Smooth muscle cell (in vitro differentiated cells): ENCODE results near the gene RAP1B. TPM values are rescaled to one million over a fixed set of nuclear protein-coding genes. Genes with fewer than 3 reads are reported as not detected.

Source experiments
- DNase-seq: peaks from one replicate; lab custom pipeline; 2025; ENCODE audit not compliant: unreplicated experiment; lab: John Stamatoyannopoulos, UW
- H2AFZ ChIP-seq: fragments of 200-600 bp; sonication (generic); 2 replicates; pipeline ENCODE4 v1.6.0; 2016; ENCODE audit warnings: antibody characterized with exemption, low read depth, mild to moderate bottlenecking
- H3F3A ChIP-seq: fragments of 200-600 bp; sonication (generic); 2 replicates; pipeline ENCODE4 v1.6.0; 2017; ENCODE audit warnings: antibody characterized with exemption, low read depth
- H3K27ac ChIP-seq: fragments of 200-600 bp; sonication (generic); 2 replicates; pipeline ENCODE4 v1.5.1; 2016; ENCODE audit warnings: low read depth, mild to moderate bottlenecking
- H3K27me3 ChIP-seq: fragments of 200-600 bp; sonication (generic); 2 replicates; pipeline ENCODE4 v1.6.1; 2016; ENCODE audit warnings: low read depth, mild to moderate bottlenecking
- H3K36me3 ChIP-seq: fragments of 200-600 bp; sonication (generic); 2 replicates; pipeline ENCODE4 v1.5.1; 2016; ENCODE audit warnings: low read depth
- H3K4me1 ChIP-seq: fragments of 200-600 bp; sonication (generic); 2 replicates; pipeline ENCODE4 v1.5.1; 2016; ENCODE audit warnings: low read depth
- H3K4me2 ChIP-seq: fragments of 200-600 bp; sonication (generic); 2 replicates; pipeline ENCODE4 v1.6.0; 2016; ENCODE audit warnings: mild to moderate bottlenecking
- H3K4me3 ChIP-seq: fragments of 200-600 bp; sonication (generic); 2 replicates; pipeline ENCODE4 v1.5.1; 2016; ENCODE audit warnings: mild to moderate bottlenecking
- H3K79me2 ChIP-seq: fragments of 200-600 bp; sonication (generic); 2 replicates; pipeline ENCODE4 v1.6.0; 2016; ENCODE audit warnings: low read depth, mild to moderate bottlenecking
- H3K9ac ChIP-seq: fragments of 200-600 bp; sonication (generic); 2 replicates; pipeline ENCODE4 v1.6.0; 2016; ENCODE audit warnings: low read depth
- H3K9me3 ChIP-seq: fragments of 200-600 bp; sonication (generic); replicated peaks from 2 replicates; pipeline ENCODE4 v1.5.1; 2016; ENCODE audit warnings: low read depth
- H4K20me1 ChIP-seq: fragments of 200-600 bp; sonication (generic); 2 replicates; pipeline ENCODE4 v1.6.0; 2016; ENCODE audit warnings: low read depth
- WGBS: methylation state at CpG from one replicate; pipeline ENCODE4 v1.1.7; 2016; ENCODE audit warnings: low lambda C conversion rate; 5-methylcytosine and 5-hydroxymethylcytosine counted together
- polyA plus RNA-seq: library from polyadenylated mRNA; unstranded; fragments of >200 nt; fragmentation: Nextera tagmentation; extraction: Ambion mirVana; gene quantifications from 2 replicates; pipeline ENCODE4 v1.2.1, GENCODE V29; 2016
- total RNA-seq: library from RNA; depleted of rRNA; stranded (reverse); fragments of >200 nt; gene quantifications from 2 replicates; pipeline ENCODE4 v1.2.3, GENCODE V29; 2014
- TF ChIP-seq, protein P1 (sequence below): fragments of 200-600 bp; sonication (generic); IDR thresholded peaks from 2 replicates; pipeline ENCODE4 v1.5.1; 2017; ENCODE audit warnings: borderline replicate concordance, mild to moderate bottlenecking, antibody characterized with exemption; ENCODE audit not compliant: insufficient read depth, poor library complexity, severe bottlenecking

Gene RAP1B
- total and polyA plus RNA-seq, 2 experiments from 2014 or later = 236 to 275 TPM

- H3K4me1 ChIP-seq = peaks cover 48% of the 10 kb centered on the region
- peaks cover 80% of the 10 kb centered on the region for H4K20me1 ChIP-seq
- peaks cover 16% of the 10 kb centered on the region for H3F3A ChIP-seq
- no peaks in the 10 kb centered on the region for H3K27me3 ChIP-seq
- peak overlapping the region; percentile 97 for H3K4me2 ChIP-seq
- peak overlapping the region; percentile 12 for H3K27ac ChIP-seq
- TF ChIP-seq, protein P1, sequence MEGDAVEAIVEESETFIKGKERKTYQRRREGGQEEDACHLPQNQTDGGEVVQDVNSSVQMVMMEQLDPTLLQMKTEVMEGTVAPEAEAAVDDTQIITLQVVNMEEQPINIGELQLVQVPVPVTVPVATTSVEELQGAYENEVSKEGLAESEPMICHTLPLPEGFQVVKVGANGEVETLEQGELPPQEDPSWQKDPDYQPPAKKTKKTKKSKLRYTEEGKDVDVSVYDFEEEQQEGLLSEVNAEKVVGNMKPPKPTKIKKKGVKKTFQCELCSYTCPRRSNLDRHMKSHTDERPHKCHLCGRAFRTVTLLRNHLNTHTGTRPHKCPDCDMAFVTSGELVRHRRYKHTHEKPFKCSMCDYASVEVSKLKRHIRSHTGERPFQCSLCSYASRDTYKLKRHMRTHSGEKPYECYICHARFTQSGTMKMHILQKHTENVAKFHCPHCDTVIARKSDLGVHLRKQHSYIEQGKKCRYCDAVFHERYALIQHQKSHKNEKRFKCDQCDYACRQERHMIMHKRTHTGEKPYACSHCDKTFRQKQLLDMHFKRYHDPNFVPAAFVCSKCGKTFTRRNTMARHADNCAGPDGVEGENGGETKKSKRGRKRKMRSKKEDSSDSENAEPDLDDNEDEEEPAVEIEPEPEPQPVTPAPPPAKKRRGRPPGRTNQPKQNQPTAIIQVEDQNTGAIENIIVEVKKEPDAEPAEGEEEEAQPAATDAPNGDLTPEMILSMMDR = no peak
- no peak for DNase-seq
- no peak overlapping the region for H3K9ac ChIP-seq
- H3K4me3 ChIP-seq = peak overlapping the region; percentile 99
- no peaks in the 10 kb centered on the region for H3K36me3 ChIP-seq
- no peaks in the 10 kb centered on the region for H3K9me3 ChIP-seq
- no peak overlapping the region for H2AFZ ChIP-seq
- 89% methylated on average over 5 of the region's 5 CpGs for WGBS
- peaks cover 81% of the 10 kb centered on the region for H3K79me2 ChIP-seq
These were observed 3.5 kb downstream of the RAP1B start for GRCh38 chr12:68614105-68614679.

- peaks cover 22% of the 10 kb centered on the region for H3F3A ChIP-seq
- no peaks in the 10 kb centered on the region for H3K36me3 ChIP-seq
- H2AFZ ChIP-seq = no peak overlapping the region
- H3K27me3 ChIP-seq = no peaks in the 10 kb centered on the region
- no peaks in the 10 kb centered on the region for H3K9me3 ChIP-seq
- H3K4me2 ChIP-seq = peak overlapping the region; percentile 97
- 78% methylated on average over 2 of the region's 2 CpGs for WGBS
- no peak for DNase-seq
- H3K4me1 ChIP-seq = peaks cover 48% of the 10 kb centered on the region
- peak overlapping the region; percentile 99 for H3K4me3 ChIP-seq
- no peak overlapping the region for H3K9ac ChIP-seq
- TF ChIP-seq, protein P1 = no peak
- peaks cover 86% of the 10 kb centered on the region for H3K79me2 ChIP-seq
- peak overlapping the region; percentile 12 for H3K27ac ChIP-seq
- peaks cover 85% of the 10 kb centered on the region for H4K20me1 ChIP-seq
These were observed 4.1 kb downstream of the RAP1B start for GRCh38 chr12:68614769-68615168.

DNA sequence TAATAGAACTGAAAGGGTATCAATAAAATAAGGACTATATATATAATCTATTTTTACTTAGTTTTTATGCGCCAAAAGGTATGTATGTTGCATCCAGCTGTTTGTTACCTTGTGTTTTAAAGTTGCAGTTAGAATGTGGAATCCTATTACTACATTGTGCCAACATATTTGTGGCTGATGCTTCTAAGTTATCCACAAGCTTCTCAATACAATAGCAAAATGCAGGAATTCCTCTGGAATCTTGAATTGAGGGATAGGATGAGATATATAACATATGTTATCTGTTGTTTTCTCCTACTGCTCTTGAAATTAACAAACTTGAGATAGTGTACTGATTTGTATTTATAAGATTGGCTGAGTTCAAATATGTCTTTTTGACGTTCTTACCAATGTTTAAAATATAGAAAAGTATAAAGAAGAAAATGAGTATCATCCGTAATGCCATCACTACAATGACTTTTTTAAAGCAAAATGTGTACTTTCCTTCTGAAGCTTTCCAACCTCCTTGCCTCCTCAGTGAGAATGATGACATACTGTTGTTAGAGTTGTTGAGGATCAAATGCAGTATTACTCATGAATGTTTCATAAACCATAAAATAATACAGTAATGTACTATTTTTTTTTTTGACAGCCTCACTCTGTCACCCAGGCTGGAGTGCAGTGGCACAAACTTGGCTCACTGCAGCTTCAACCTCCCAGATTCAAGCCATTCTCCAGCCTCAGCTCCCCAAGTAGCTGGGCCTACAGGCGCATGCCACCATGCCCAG is 6.6 kb downstream of the RAP1B start:
- no peak for DNase-seq
- peak overlapping the region; percentile 52 for H3K27ac ChIP-seq
- H3K36me3 ChIP-seq = no peaks in the 10 kb centered on the region
- no peaks in the 10 kb centered on the region for H3K27me3 ChIP-seq
- H3K4me2 ChIP-seq = peak overlapping the region; percentile 50
- peaks cover 100% of the 10 kb centered on the region for H3K79me2 ChIP-seq
- no peak overlapping the region for H3K9ac ChIP-seq
- H3K4me3 ChIP-seq = no peak overlapping the region
- H3K9me3 ChIP-seq = no peaks in the 10 kb centered on the region
- WGBS = 95% methylated on average over 4 of the region's 4 CpGs
- peaks cover 33% of the 10 kb centered on the region for H3F3A ChIP-seq
- H3K4me1 ChIP-seq = peaks cover 62% of the 10 kb centered on the region
- peaks cover 100% of the 10 kb centered on the region for H4K20me1 ChIP-seq
- no peak overlapping the region for H2AFZ ChIP-seq
- TF ChIP-seq, protein P1 = no peak
